GM19463 (cell line): ENCODE data around the gene TUBB2B.

Experiments used
- ATAC-seq: cut with Tn5 transposase; IDR thresholded peaks from one replicate; pipeline ENCODE4 v1.9.1; 2021; ENCODE audit warnings: mild to moderate bottlenecking, moderate library complexity; ENCODE audit not compliant: unreplicated experiment

TUBB2B gene

GRCh38 chr6:3235486-3235885 is 8.0 kb upstream of the TUBB2B start:
- no peak for ATAC-seq

GRCh38 chr6:3233904-3234303 is 6.5 kb upstream of the TUBB2B start:
- no peak for ATAC-seq

GRCh38 chr6:3233321-3233720 is 5.9 kb upstream of the TUBB2B start:
- ATAC-seq, result no peak

- no peak for ATAC-seq
Observed at GRCh38 chr6:3232017-3232945, 4.8 kb upstream of the TUBB2B start.

GRCh38 chr6:3231247-3232016 is 4.0 kb upstream of the TUBB2B start:
- ATAC-seq, result no peak

GRCh38 chr6:3230900-3231246 is 3.4 kb upstream of the TUBB2B start:
- ATAC-seq, result no peak

GRCh38 chr6:3230256-3230882 is 2.9 kb upstream of the TUBB2B start:
- ATAC-seq, result no peak

GRCh38 chr6:3229566-3230178 is 2.2 kb upstream of the TUBB2B start:
- no peak for ATAC-seq

GRCh38 chr6:3228771-3229565 is 1.5 kb upstream of the TUBB2B start:
- no peak for ATAC-seq

GRCh38 chr6:3228046-3228671 is 706 bp upstream of the TUBB2B start:
- no peak for ATAC-seq

GRCh38 chr6:3226481-3227362 is 731 bp downstream of the TUBB2B start:
- no peak for ATAC-seq

GRCh38 chr6:3226042-3226441 is 1.4 kb downstream of the TUBB2B start:
- ATAC-seq, result no peak

GRCh38 chr6:3222506-3223038 is 4.9 kb downstream of the TUBB2B start:
- no peak for ATAC-seq

GRCh38 chr6:3221578-3221977 is 5.9 kb downstream of the TUBB2B start:
- no peak for ATAC-seq

GRCh38 chr6:3220366-3220765 is 7.1 kb downstream of the TUBB2B start:
- ATAC-seq, result no peak

- ATAC-seq, result no peak
Observed at GRCh38 chr6:3218266-3218665, 9.2 kb downstream of the TUBB2B start.

- no peak for ATAC-seq
Observed at GRCh38 chr6:3217286-3217685, 10.2 kb downstream of the TUBB2B start.

- ATAC-seq, result no peak
Observed at GRCh38 chr6:3214898-3215297, 12.6 kb downstream of the TUBB2B start.

- no peak for ATAC-seq
Observed at GRCh38 chr6:3213334-3213695, 14.1 kb downstream of the TUBB2B start.
